HG03196 (cell line): ENCODE measurements around the gene RASSF7.

ENCODE experiments used
- ATAC-seq: cut with Tn5 transposase; IDR thresholded peaks from one replicate; pipeline ENCODE4 v1.9.1; 2021; ENCODE audit not compliant: unreplicated experiment

RASSF7 gene

GRCh38 chr11:550746-551085 is 10.1 kb upstream of the RASSF7 start:
- ATAC-seq = no peak

DNA sequence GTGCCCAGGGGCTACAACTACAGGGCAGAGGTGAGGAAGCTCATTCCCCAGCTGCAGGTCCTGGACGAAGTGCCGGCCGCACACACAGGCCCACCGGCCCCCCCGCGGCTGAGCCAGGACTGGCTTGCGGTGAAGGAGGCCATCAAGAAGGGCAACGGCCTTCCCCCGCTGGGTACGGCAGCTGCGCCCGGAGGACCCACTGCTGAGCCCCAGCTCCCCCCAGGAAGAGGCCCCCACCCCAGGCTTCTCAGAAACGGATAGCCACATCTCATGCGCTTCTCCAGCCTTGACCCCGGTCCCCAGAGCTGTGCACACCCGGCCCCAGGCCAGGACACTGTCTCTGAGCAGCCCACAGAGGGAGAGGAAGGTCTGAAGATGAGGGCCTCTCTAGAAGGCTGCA is 9.6 kb upstream of the RASSF7 start:
- ATAC-seq = no peak

DNA sequence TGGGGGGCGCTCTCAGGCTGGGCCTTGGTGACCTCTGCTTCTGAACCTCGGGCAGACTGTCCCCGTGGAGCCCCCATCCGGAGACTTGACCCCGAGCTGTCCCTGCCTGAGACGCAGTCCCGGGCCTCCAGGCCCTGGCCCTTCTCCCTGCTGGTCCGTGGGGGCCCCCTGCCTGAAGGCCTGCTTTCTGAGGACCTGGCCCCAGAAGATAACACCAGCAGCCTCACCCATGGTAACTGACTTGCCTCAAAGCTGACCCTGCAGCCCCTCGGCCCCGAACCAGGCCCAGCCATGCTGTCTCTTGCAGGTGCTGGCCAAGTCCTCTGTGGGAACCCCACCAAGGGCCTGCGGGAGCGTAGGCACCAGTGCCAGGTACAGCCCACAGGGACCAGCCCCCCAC is 9.2 kb upstream of the RASSF7 start:
- ATAC-seq = no peak

GRCh38 chr11:553083-553987 is 7.4 kb upstream of the RASSF7 start:
- no peak for ATAC-seq

DNA sequence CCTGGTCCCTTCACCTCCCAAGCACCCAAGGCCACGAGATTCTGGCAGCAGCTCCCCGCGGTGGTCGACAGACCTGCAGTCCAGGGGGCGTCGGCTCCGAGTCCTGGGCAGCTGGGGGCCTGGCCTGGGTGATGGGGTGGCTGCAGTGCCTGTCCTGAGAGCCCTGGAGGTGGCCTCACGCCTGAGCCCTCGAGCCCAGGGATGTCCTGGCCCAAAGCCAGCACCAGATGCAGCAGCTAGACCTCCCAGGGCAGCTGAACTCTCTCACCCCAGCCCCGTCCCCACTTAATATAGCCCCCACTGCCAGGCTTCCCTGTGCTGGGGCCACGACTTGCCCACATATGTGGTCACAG is 6.8 kb upstream of the RASSF7 start:
- no peak for ATAC-seq

DNA sequence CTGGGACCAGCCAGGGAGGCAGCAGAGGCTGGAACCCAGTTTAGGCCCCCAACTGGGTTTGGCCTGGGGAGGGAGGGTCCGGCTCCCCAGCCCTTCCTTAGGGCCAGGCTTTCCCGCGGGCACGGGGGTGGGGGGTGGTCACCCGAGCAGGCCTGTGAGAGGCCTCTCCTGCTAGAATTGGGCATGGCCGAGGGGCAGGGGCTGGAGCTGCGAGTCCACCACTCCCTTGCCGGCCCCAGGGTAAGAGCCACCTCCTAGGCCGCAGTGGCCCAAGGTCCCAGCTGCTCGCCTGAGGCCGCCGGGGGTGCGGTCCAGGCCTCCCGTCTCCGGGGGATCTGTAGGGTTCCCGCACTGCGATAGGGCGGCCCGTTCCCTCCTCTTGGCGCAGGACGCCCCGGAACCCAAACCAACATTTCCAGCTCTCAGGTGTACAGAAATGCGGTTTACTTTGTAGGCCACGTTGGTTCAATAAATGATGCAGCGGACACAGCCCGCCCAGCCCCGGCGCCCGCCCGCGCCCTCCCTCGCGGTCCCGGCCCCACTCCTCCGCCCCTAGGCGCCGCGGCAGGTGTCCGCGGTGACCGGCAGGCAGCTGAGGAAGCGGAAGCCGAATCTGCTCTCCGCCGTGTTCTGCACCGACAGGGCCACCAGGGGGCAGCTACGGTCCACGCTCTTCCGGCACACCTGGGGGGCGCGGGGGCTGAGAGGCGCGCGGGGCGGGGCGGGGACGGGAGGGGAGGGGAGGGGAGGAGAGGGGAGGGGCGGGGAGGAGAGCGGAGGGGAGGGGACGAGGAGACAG is 6.1 kb upstream of the RASSF7 start:
- ATAC-seq = no peak

DNA sequence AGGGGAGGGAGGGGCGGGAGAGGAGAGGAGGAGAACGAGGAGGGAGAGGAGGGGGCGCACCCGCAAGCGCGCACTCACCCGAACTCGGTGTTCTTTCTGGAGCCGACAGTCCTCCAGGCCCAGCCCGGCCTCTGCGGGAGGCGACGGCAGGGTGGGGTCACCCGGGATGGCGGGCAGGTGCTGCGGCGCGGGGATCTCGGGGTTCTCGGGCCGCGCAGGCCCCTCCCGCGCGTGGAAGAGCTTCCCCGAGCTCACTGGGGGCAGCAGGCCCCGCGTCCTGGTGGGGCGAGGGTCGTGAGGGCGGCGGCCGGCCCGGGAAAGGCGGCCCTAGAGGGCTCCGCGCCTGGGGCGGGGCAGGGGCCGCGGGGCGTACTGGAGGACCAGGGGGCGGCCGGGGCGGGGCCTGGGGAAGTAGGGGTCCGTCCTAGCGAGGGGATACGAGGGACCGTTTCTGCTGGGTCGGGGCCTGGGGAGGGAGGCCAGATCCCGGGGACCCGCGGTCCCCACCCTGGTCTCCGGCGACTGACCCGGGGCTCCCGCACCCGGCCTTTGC is 5.5 kb upstream of the RASSF7 start:
- no peak for ATAC-seq

DNA sequence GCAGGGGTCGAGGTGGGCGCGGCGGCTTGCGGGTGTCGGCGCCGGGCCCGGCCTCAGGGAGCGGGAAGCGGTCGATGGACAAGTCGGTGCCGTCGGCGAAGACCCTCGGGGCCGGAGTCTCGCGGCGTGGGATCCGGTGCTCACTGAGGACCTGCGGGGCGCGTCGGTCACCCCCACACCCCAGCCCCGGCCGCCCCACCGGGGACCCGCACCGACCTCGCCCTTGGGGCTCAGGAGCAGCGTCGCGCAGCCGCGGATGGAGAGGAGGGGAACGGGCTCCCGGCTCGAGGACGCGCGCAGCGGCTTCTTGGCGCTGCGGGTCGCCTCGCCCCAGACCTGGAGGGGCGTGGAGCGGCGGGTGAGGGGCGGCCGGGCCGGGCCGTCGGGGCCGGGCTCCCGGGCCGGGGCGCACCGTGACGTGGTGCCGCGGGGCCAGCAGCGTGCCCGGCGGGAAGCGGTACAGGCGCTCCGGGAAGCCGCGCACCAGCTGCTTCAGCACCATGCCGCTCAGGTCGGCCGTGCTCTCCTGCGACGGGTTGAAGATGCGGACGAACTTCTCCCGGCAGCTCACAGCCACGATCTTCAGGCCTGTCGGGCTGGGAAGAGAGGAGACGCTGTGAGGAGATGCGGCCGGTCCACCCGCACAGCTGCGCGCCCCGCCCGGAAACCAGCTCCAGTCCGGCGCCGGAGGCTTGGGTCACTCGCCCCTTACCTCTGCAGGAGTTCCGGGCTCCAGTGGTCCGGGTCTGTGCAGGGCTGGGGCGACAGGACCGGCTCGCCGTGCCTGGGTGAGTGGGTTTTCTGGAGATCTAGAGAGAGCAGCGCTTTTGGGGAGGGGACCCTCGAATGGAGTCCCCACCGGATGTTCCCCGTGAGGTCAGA is 4.7 kb upstream of the RASSF7 start:
- ATAC-seq = no peak

DNA sequence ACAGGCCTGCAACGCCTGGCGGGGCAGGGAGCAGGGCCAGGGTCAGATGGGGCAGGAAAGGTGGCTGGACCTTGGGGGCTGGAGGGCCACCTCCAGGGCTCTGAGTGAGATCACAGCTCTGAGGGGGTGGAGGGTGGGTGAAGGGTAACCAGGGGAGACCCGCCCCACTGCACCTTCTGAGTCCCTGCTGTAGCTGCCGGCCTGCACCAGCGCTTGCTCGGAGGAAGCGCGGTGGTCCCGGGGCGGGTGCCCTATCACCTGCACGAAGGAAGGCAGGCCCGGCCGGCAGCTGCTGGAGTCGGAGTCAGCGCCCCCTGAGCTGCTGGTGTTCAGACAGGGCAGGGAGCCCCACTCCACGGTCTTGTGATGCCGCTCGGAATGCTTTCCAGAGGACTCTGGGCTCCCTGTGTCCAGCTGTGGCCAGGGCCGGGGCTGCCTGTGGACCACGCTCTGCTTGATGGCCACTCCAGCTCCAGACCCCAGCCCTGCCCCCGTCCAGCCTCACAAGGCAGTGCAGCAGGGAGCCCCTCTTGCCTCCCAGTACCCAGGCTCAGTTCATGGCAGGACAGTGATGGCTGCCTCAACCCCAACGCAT is 4.0 kb upstream of the RASSF7 start:
- ATAC-seq = no peak

DNA sequence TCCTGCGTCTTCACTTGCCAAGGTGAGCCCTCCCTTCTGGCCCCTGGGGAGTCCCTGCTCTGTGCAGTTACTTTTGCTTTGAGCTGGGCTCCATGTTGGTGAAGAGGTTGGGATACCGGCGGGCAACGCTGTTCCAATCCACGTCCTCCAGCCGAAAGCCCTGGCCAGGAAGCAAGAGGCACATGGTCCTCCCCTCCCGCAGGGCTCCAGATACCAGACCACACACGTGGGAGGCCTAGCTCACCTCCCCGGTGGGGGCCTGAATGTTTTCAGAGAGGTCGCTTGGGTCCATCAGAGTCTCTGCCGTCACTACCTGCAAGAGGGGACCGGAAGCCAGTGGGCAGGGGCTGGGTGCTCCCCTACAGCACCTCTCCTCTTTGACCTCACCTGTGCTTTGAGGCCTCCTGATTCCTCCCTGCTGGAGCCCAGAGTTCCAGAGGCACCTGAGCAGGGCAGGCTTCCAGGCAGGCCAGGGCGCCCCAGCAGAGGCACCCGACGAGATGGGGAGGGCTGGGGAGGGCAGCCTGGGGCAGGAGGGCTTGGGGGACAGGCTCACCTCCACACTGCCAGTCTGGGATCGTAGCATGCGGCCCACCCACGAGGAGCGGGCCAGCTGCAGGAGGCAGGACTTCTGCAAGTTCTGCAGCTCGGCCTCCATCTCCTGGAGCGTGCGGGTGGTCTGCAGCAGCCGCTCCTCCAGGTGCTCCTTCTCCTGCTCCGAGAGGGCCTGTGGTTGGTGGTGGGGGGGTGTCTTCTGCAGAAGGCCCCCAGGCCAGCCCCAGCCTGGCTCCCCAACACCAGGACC is 3.2 kb upstream of the RASSF7 start:
- no peak for ATAC-seq

GRCh38 chr11:558503-558902 is 2.3 kb upstream of the RASSF7 start:
- ATAC-seq = no peak

GRCh38 chr11:559020-559620 is 1.6 kb upstream of the RASSF7 start:
- no peak for ATAC-seq

- no peak for ATAC-seq
Measured at GRCh38 chr11:559712-560304, 962 bp upstream of the RASSF7 start.

DNA sequence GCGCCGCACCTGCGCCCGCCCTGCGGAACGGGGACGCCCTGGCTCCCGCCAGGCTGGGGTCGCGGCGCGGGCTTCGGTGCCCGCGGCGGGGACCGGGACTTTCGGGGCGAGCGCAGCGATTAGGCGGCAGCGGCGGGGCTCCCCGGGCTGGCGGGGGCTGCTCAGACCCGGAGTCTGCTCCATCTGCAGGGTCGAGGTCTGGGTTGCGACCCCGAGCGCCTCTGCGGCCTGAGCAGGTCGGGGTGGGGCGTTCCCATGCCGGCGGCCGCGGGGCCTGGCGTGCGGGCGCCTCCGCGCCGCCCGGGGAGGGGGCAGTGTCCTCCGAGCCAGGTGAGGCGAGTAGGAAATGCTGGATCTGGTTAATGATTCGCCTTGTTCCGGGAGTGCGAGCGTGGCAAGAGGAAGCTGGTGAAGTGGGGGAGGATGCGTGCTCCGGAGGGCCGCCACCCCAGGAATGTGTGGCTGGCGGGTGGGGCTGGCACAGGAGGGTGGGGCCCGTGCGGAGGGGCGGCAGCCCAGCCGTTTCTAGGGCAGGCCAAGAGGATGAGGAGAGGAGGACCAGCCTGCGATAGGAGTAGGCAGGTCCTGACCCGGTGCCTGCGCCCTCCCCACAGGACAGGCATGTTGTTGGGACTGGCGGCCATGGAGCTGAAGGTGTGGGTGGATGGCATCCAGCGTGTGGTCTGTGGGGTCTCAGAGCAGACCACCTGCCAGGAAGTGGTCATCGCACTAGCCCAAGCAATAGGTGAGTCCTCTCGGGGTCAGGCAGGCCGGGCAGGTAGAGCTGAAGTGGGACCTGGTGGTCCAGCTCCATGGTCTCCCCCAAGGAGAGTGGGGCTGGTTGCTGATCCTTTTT is 606 bp downstream of the RASSF7 start:
- ATAC-seq = peak; percentile 8

- no peak for ATAC-seq
Measured at GRCh38 chr11:562046-562645, 1.4 kb downstream of the RASSF7 start.

- ATAC-seq = no peak
Measured at GRCh38 chr11:563066-563811, 2.5 kb downstream of the RASSF7 start.
